Left cardiac atrium (tissue), 4 donors: ENCODE results near the gene RSRC1. TPM values are rescaled to one million over a fixed set of nuclear protein-coding genes. Genes with fewer than 3 reads are reported as not detected.
"Not testable (repeated sequence)": the region's sequence is repeated elsewhere in the genome, so short reads cannot be mapped to it uniquely, and the experiment has no call there.

ENCODE experiments used
- ATAC-seq, 2 donors: fragments of 200-7000 bp; cut with Tn5 transposase; one replicate each; pipeline ENCODE4 v1.9.1; 2020; ENCODE audit warnings: mild to moderate bottlenecking in 2 of 2, moderate library complexity in 2 of 2
- DNase-seq: peaks from one replicate; pipeline ENCODE4 v3.0.0-alpha.2; 2020
- intact Hi-C, 2 donors: fragments of 100-400 bp; cut with DNase I; formaldehyde crosslinking; loops; one replicate each; pipeline versions ENCODE4 v1.14.1 to v1.15.1; 2022 to 2023
- total RNA-seq, 2 donors: library from RNA; stranded (reverse); fragmentation: NEBNext Ultra II Directional; extraction: Animal tissue kit (Norgen Biotek cat#: 25700); gene quantifications; one replicate each; pipeline ENCODE4 v1.2.1, GENCODE V29; 2021
- donor health status: DM: no; HTN: yes; CAD: no.
- donor health status: DM: no; HTN: yes; CAD: no; lungs with severe emphysema.
- donor health status: DM: yes; HTN: yes; CAD: no.
- donor health status: Dilated cardiomyopathy.

RSRC1 gene
- total RNA-seq, 2 donors from 2014 or later, result 22.6 to 23.6 TPM

DNA sequence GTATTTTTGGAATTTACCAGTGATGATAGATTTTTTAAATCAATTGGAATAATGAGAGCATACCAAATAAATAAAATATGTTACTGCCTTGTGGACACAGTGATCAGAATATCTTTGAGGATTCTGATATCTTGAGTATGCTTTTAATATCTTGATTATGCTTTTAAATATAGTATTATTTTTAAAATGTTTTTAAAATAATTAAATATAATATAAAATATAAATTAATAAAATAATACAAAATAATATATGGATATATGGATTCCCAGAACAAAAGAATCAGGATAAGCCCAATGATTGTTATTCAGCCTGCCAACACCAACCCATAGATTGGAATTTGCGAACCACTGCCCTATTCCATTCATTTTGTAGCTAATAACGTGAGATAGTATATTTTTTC lies 369.2 kb downstream of the RSRC1 start:
- no peak for DNase-seq
- intact Hi-C loops, result no loop called here
- ATAC-seq, result no peak

DNA sequence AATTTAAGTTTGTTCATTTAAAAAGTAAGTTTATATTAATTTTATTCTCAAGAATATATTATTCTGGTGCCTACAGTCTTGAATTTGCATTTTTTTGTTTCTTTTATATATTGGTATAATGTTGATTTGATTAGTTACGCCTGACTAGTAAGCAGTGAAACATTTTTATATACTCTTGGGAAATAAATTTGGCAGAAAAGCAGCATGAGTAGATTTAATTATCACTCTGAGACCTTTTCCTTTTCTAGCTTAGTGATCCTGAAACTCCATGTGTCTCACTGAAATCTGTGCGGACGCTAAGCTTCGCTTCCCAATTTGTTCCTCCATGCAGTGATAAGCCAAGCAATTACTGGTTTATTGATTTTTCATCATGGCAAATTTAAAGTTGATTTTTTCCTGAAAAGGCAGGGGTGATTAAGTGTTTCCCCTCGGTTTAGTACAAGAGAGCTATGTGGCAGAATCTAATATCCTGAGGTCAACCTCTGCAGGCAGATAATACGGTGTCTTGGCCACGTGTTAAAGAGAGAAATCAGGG lies 373.9 kb downstream of the RSRC1 start:
- DNase-seq (no peak), ATAC-seq (no peak)
- intact Hi-C loops, result no loop called here

DNA sequence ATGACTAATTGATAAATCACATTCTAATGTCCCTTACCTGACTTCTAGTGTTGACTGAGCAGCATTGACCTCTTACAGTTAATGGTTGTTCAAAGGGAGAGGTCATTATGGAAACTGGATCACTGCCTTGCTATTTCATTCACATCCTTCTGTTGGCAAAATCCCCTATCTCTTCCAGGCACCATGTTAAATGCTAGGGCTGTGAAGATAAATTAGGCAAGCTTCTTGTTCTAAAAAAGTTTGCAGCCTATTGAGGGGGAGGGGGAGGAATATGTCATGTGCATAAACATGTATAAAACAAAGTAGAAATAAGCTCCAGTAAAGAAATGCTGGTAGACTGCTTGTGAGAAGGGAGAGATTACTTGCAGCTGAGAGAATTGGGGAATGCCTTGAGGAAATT lies 376.3 kb downstream of the RSRC1 start:
- ATAC-seq (no peak), DNase-seq (no peak)
- intact Hi-C loops, result no loop called here

DNA sequence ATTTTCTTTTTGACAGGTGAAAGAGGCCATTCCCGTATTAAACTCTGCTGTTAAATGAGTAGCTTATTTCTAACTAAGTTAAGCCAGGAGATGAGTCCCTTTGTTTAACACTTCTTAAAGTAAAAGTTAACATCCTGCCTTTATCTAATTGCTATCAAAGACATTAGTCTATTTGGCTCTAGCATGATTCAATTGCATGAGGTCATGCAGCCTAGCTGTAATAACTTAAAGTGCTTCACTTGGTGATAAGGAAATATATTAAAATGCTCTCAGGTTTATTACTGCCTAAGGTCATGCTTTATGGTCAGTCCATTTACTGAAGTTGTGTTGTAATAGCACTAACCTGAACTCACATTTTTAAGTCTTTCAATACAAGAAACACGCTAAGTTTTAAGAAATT lies 378.8 kb downstream of the RSRC1 start:
- intact Hi-C loops, result no loop called here
- no peak for DNase-seq
- peak in 1 of 2 donors; percentile 43 for ATAC-seq

DNA sequence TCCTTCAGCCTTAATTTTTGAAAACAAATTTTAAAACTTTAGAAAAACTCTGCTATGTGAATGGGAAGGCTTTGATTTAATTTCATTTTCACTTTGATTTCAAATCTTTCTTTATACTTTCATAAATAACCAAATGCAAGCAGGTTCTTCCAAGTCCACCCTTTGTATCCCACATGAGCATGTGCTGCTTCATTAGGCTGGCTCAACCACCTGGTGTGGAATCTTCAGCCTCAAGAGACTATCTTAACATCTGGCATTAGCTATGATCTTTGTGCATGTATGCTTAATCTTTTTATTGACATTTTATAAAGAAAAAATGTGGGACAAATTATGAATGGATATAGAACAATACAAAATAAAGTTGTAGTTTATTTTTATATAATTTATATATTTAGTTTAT lies 379.3 kb downstream of the RSRC1 start:
- intact Hi-C loops, result no loop called here
- ATAC-seq, result no peak
- no peak for DNase-seq

DNA sequence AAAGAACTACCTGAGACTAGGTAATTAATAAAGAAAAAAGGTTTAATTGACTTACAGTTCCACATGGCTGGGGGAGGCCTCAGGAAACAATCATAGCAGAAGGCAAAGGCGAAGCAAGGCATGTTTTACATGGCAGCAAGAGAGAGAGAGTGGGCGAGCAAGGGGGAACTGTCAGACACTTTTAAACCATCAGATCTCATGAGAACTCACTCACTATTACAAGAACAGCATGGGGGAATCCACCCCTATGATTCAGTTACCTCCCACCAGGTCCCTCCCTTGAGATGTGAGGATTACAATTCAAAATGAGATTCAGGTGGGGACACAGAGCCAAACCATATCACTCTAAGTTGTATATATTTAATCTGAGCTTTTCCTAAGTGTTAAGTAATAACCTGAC lies 382.1 kb downstream of the RSRC1 start:
- no peak for ATAC-seq
- intact Hi-C loops, result no loop called here
- no peak for DNase-seq

DNA sequence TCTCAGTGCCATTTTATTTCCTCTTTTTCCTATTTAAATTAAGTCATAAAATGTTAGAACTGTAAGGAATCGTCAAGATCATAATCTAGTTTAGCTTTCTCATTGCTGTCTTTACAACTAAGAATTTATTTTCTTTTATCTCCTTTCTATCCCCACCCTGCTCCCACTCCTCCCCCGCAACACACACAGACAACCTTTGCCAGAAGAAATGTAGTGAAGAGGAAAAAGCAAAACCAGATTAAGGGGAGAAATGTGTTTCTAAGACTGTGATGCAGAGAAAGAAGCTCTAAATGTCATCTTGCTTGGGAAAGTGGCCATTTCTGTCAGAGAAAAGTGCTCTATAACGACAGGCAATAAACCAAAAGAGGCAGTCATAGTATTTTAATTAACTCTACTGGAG lies 382.8 kb downstream of the RSRC1 start:
- intact Hi-C loops, result no loop called here
- DNase-seq (no peak), ATAC-seq (no peak)

DNA sequence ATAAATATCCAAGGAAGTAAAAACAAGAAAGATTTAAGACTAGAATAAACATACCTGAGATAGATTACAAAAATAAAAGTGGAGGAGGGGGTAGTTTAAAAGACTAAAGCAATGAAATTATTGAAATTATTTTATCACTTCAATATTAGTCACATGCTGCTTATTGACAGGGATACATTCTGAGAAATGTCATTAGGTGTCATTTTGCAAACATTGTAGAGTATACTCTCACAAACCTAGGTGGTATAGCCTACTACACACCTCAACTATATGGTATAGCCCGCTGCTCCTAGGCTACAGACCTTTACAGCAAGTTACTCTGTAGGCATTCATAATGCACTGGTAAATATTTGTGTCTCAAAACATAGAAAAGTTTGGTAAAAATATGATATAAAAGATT lies 384.0 kb downstream of the RSRC1 start:
- intact Hi-C loops, result no loop called here
- ATAC-seq (no peak), DNase-seq (no peak)

DNA sequence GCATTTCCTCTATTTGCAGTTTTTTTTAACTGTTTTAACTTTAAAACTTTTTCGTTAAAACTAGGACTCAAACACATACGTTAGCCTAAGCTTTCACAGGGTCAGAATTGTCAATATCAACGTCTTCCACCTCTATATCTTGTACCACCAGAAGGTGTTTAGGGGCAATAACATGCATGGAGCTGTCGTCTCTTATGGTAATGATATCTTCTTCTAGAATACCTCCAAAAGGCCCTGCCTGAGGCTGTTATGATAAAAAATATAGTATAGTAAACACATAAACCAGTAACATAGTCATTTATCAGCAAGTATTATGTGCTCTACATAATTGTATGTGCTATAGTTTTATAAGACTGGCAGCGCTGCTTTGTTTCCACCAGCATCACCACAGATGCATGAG lies 384.8 kb downstream of the RSRC1 start:
- ATAC-seq, result no peak
- intact Hi-C loops, result no loop called here
- DNase-seq, result no peak

DNA sequence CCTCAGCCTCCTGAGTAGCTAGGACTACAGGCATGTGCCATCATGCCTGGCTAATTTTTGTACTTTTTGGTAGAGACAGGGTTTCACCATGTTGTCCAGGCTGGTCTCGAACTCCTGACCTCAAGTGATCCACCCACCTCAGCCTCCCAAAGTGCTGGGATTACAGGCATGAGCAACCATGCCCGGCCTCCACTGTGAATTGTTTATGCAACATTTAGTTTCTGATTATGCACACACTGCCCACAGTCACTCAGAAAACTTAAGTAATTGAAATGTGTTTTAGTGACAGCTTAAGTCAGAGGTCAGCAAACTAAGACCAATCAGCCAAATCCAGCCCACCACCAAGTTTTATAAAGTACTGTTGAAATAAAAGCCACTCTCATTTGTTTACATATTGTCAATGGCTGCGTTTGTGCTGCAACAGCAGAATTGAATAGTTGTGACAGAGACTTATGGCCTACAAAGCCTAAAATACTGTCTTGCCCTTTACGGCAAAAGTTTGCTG lies 385.6 kb downstream of the RSRC1 start:
- intact Hi-C loops, DNase-seq, ATAC-seq: not testable (repeated sequence)

DNA sequence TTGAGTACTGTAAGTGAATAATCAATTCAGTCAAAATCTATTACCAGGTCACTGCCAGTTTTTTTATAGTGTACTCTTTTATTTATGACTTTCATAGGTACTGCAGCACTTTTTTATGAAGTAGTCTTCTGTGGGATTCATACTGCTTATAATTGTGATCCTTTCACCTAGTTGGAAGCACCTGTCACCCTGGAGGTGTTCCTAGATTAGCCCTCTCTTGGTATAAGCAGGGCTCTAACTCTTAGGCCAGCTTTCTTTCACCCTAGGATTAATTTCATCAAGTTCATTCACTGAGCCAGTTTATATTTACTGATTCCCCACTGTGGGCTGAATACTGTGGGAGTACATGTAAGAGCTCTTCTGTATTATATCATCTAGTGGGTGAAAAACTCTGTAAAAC lies 395.2 kb downstream of the RSRC1 start:
- intact Hi-C loops, result no loop called here
- DNase-seq, result no peak
- no peak for ATAC-seq

DNA sequence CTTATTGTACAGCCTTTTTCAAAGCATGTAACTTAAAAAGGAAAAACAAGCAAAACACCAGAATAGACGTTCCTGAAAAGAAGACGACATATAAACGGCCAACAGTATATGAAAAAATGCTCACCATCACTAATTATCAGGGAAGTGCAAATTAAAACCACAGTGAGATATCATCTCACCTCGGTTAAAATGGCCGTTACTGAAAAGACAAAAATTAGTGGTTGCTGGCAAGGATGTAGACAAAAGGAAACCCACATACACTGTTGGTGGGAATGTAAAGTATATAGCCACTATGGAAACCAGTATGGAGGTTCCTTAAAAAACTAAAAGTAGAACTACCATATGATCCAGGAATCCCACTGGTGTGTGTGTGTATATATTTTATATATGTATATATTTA lies 396.6 kb downstream of the RSRC1 start:
- ATAC-seq, result no peak
- intact Hi-C loops, result no loop called here
- no peak for DNase-seq

DNA sequence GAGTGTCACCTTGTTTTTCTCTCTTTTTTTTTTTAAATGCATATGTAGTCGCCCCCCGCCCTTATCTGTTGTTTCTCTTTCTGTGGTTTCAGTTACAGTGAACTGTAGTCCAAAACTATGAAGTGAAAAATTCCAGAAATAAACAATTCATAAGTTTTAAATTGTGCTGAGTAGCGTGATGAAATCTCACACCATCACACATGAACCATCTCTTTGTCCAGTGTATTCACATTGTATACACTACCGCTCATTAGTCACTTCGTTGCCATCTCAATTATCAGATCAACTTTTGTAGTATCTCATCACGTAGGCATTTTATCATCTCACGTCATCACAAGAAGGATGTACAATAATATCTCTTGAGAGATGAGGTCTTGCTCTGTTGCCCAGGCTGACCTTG lies 398.6 kb downstream of the RSRC1 start:
- ATAC-seq (no peak), DNase-seq (no peak)
- intact Hi-C loops, result no loop called here

DNA sequence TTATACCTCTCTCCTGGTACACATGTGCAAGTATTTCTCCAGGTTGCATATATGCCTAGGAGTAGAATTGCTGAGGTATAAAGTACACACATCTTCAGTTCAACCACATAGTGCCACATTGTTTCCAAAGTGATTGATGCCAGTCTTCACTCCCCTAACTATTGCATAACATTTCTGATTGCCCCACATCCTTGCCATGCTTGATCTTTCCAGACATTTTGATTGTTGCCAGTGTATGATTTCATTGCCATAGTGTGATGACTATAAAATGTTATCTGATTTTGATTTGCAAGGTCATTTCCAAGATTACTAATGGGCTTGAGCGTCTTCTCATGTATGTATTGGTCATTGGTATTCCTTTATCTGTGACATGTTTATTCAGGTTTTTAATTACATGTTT lies 400.0 kb downstream of the RSRC1 start:
- intact Hi-C loops, result no loop called here
- no peak for ATAC-seq
- DNase-seq, result no peak

DNA sequence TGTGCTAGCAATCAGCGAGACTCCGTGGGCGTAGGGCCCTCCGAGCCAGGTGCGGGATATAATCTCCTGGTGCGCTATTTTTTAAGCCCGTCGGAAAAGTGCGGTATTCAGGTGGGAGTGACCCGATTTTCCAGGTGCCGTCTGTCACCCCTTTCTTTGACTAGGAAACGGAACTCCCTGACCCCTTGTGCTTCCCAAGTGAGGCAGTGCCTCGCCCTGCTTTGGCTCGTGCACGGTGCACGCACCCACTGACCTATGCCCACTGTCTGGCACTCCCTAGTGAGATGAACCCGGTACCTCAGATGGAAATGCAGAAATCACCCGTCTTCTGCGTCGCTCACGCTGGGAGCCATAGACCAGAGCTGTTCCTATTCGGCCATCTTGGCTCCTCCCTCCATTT lies 406.8 kb downstream of the RSRC1 start:
- DNase-seq, intact Hi-C loops, ATAC-seq: not testable (repeated sequence)

DNA sequence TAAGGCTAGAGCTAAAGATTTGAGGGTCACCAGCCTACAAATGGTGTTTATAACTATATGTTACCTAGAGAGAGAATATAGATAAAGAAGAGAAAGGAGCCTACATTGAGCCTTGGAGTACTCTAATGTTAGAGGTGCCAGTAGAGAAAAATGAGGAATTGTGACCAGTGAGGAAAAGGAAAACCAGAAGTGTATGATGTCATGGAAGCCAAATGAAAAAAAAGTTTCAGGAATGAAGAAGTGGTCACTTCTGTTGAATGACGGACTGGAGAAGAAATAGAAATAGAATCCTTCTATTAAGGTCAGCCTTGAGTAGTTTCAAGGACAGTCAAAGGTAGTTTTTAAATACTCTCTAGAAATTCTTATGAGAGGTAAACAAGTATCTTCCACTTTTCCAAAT lies 409.9 kb downstream of the RSRC1 start:
- intact Hi-C loops, result loop anchor here in 1 of 2 donors (10.0 kb wide), 1 partner anchor 985 kb away; no protein-coding TSS in a partner anchor
- no peak for ATAC-seq
- DNase-seq, result no peak

DNA sequence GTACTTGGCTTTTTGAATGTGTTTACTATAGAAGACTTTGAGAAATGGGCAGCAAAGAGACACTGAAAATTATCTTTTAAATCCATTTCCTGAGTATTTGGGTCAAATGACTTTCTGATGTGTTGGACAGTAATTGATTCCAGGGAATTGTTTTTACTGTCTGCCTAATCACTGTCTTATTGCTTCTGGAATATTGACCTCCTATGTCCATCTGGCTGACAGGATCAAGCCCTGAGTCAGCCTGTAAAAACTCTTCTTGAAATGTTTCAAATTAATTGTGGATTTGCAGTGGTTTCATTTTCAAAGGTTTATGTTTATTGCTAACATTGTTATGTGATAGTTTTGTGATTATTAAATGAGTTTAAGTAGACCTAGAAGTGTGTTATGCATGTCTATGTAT lies 410.5 kb downstream of the RSRC1 start:
- intact Hi-C loops, result loop anchor here in 1 of 2 donors (10.0 kb wide), 1 partner anchor 986 kb away; no protein-coding TSS in a partner anchor
- ATAC-seq (no peak), DNase-seq (no peak)

DNA sequence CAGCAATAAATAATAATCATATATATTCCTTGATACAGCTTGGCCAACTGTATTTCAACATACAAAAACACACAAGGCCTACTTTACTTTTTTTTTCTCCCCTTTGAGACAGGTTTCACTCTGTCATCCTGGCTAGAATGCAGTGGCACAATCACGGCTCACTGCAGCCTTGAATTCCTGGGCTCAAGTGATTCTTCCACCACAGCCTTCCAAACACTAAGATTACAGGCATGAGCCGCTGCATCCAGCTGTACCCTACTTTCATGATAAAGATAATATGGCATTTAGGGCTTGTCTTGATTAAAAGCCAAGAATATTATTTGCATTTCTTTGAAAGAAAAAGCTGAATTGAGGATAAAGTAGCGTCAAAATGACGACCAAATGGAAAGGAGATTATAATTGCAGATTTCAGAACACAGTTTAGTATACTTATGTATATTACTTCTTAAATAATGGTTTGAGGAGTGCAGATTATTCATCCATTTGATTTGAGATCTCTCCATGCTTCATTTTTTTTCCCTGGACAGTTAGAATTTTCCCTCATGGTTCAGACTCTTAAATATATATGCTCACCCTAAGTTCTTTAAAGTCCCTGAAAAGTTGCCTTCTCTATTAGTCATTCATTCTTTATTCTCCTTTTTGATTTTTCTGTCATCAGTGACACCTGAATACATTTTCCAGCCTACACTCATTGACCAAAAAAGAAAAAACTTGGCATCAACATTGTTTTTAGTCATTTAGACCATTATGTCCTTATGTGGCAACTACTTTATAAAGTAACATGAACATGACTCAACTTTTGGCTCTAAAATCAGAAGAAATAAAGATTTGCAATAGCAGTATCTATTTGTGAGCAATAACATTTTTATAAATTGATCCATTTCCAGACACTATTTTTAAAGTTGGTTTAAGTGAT lies 412.6 kb downstream of the RSRC1 start:
- no peak for DNase-seq
- no peak for ATAC-seq
- intact Hi-C loops, result loop anchor here in 1 of 2 donors (10.0 kb wide), 1 partner anchor 988 kb away; no protein-coding TSS in a partner anchor

DNA sequence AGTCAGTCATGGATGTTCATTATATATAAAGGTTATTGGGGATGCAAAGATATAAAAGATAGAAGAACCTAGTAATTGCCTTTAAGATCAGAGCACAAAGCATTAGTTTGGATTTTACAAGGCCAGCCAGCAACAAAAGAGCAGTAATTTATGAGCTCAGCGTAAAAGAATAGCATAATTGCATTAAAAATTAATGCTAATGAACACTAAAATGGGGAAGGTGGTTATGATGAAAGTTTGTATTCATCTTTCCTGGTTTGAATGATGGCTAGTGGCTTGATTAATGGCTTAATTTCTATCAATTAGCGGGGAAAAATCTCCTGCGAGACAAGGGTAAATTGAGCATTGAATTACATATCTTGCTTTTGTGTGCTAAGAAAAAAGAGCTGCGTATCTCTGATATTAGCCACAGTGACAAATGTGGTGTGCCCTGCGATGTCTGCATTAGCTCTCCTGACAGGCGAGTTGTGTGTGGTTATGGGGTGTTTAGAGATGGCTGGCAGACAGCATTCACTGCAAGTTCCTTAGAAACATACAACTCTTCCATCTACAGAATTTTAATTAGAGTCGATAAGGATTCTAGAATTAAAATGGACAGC lies 418.3 kb downstream of the RSRC1 start:
- intact Hi-C loops, result loop anchor here in 1 of 2 donors (10.0 kb wide), 1 partner anchor 993 kb away; no protein-coding TSS in a partner anchor
- DNase-seq (no peak), ATAC-seq (no peak)

DNA sequence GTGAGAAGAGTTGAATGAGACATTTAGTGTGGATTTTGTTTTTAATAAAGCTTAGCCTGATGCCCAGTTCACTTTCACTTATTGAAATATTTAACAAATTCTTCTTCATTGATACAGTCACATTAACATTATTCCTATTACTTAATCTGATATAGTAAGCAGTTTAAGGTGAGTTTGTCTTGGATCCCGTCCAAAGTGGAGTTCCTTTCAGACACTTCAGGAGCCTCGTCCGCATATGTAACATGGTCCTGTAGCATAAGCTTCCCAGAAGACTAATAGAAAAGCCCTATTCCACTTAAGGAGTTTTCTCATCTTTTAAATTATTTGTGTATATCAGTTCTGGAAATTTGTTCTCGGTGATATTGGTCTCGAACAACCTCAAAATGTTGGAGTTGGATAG lies 421.4 kb downstream of the RSRC1 start:
- intact Hi-C loops, result loop anchor here (5.0 to 10.0 kb wide), 3 partner anchors 263 to 924 kb away; no protein-coding TSS in a partner anchor
- no peak for ATAC-seq
- DNase-seq, result no peak
